ENCODE results near the gene BST1.

- TF ChIP-seq CTCF (IDR thresholded peaks at IDR 0.05), result no peak
- no peak for TF ChIP-seq POLR2A (IDR thresholded peaks at IDR 0.05)
Measured at GRCh38 chr4:15682242-15683142, 20.4 kb upstream of the BST1 start.
